Hepatocyte (in vitro differentiated cells): ENCODE results near the gene MCAM.

Experiments
- EZH2phosphoT487 ChIP-seq: fragments of 200-600 bp; sonication (generic); IDR thresholded peaks from one replicate; pipeline ENCODE4 v1.6.1; 2018; ENCODE audit warnings: antibody characterized with exemption, mild to moderate bottlenecking, low read depth, moderate library complexity; ENCODE audit not compliant: unreplicated experiment, severe bottlenecking
- TF ChIP-seq, protein P1 (sequence below): fragments of 200-600 bp; sonication (generic); IDR thresholded peaks from 2 replicates; pipeline ENCODE4 v1.5.1; 2016; ENCODE audit warnings: antibody characterized with exemption, mild to moderate bottlenecking; ENCODE audit not compliant: poor library complexity

DNA sequence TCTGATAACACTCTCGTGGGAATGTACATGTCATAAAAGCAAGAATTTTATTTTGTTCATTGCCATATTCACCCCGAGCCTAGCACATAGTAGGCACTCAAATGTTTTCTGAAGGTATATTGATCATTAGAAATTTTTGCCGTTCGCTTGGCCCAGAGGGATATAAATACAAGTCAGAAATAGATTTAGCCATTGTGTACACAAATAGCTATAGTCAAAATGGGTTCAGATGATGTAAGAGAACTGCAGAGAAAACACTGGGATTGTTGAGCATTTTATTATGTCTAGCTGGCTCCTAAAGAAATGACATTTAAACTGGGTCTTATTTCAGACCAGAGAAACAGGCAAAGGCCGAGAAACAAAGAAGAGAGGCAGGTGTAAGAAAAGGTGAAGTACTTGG is 49.3 kb downstream of the MCAM start:
- TF ChIP-seq, protein P1, sequence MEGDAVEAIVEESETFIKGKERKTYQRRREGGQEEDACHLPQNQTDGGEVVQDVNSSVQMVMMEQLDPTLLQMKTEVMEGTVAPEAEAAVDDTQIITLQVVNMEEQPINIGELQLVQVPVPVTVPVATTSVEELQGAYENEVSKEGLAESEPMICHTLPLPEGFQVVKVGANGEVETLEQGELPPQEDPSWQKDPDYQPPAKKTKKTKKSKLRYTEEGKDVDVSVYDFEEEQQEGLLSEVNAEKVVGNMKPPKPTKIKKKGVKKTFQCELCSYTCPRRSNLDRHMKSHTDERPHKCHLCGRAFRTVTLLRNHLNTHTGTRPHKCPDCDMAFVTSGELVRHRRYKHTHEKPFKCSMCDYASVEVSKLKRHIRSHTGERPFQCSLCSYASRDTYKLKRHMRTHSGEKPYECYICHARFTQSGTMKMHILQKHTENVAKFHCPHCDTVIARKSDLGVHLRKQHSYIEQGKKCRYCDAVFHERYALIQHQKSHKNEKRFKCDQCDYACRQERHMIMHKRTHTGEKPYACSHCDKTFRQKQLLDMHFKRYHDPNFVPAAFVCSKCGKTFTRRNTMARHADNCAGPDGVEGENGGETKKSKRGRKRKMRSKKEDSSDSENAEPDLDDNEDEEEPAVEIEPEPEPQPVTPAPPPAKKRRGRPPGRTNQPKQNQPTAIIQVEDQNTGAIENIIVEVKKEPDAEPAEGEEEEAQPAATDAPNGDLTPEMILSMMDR: no peak
- no peak for TF ChIP-seq EZH2phosphoT487
